Activated naive CD8-positive, alpha-beta T cell treated with anti-CD3 and anti-CD28 coated beads, Interleukin-2, amount 10 ng/mL, durations not matched to agents 7 days and 5 days (primary cell): ENCODE measurements around the gene ARHGEF19. TPM values are rescaled to one million over a fixed set of nuclear protein-coding genes. Genes with fewer than 3 reads are reported as not detected.

Experiments
- ATAC-seq: fragments of 150-1000 bp; cut with Tn5 transposase; one replicate; pipeline ENCODE4 v1.10.0; 2021; ENCODE audit warnings: low read depth, moderate library complexity
- POLR2A ChIA-PET: fragments of 350-600 bp; sonication (Branson Sonifier 250); formaldehyde crosslinking; loops from one replicate; lab custom pipeline; 2021; ENCODE audit warnings: antibody characterized with exemption; lab: Charles Lee
- DNase-seq: peaks from one replicate; pipeline ENCODE4 v3.0.0; 2021
- H3K27ac Mint-ChIP-seq: one replicate; pipeline ENCODE4 v1.8.0; 2022; ENCODE audit warnings: mild to moderate bottlenecking, mixed read lengths
- H3K27me3 Mint-ChIP-seq: one replicate; pipeline ENCODE4 v1.8.0; 2022; ENCODE audit warnings: mild to moderate bottlenecking, moderate library complexity, mixed read lengths
- H3K36me3 Mint-ChIP-seq: one replicate; pipeline ENCODE4 v1.8.0; 2021; ENCODE audit warnings: mild to moderate bottlenecking, mixed read lengths
- H3K4me1 Mint-ChIP-seq: one replicate; pipeline ENCODE4 v1.8.0; 2021; ENCODE audit warnings: mixed read lengths
- H3K4me3 Mint-ChIP-seq: one replicate; pipeline ENCODE4 v1.8.0; 2022; ENCODE audit warnings: mild to moderate bottlenecking, moderate library complexity, mixed read lengths
- H3K9me3 Mint-ChIP-seq: one replicate; pipeline ENCODE4 v1.8.0; 2021; ENCODE audit warnings: mixed read lengths
- total RNA-seq, 2 experiments: library from RNA; stranded (reverse); gene quantifications; one replicate each; pipeline ENCODE4 v1.2.3, GENCODE V29; 2021

ARHGEF19 gene
- total RNA-seq, 2 experiments from 2014 or later, result 7.5 to 10.2 TPM

GRCh38 chr1:16209847-16210407, 2.5 kb downstream of the ARHGEF19 start:
- no peaks in the 10 kb centered on the region for H3K9me3 Mint-ChIP-seq
- POLR2A ChIA-PET, result interaction anchor here (0.7 kb wide), 1 partner anchor 8 kb away, joined by 3 read pairs; no protein-coding TSS in a partner anchor
- H3K27me3 Mint-ChIP-seq, result peaks cover 6% of the 10 kb centered on the region
- no peak overlapping the region for H3K4me3 Mint-ChIP-seq
- ATAC-seq (no peak), DNase-seq (no peak)
- H3K36me3 Mint-ChIP-seq, result no peaks in the 10 kb centered on the region
- peaks cover 2% of the 10 kb centered on the region for H3K4me1 Mint-ChIP-seq
- no peak overlapping the region for H3K27ac Mint-ChIP-seq

- H3K4me3 Mint-ChIP-seq, result no peak overlapping the region
- H3K27me3 Mint-ChIP-seq, result peaks cover 6% of the 10 kb centered on the region
- POLR2A ChIA-PET, result interaction anchor here (0.7 to 1.1 kb wide), 2 partner anchors 8 to 28 kb away, joined by 3 to 9 read pairs; partner anchors contain the start of gene CPLANE2
- no peaks in the 10 kb centered on the region for H3K9me3 Mint-ChIP-seq
- H3K4me1 Mint-ChIP-seq, result peaks cover 2% of the 10 kb centered on the region
- ATAC-seq, result no peak
- DNase-seq, result no peak
- no peak overlapping the region for H3K27ac Mint-ChIP-seq
- H3K36me3 Mint-ChIP-seq, result no peaks in the 10 kb centered on the region
Measured at GRCh38 chr1:16209132-16209846, 3.2 kb downstream of the ARHGEF19 start.

- Mint-ChIP-seq H3K9me3 (no peaks in the 10 kb centered on the region), H3K27me3 (peaks cover 6% of the 10 kb centered on the region), H3K4me3 (no peak overlapping the region), H3K4me1 (peaks cover 2% of the 10 kb centered on the region), H3K27ac (no peak overlapping the region), H3K36me3 (no peaks in the 10 kb centered on the region)
- POLR2A ChIA-PET, result interaction anchor here (1.1 to 2.8 kb wide), 3 partner anchors 8 to 129 kb away, joined by 7 to 31 read pairs (median 9); partner anchors contain the start of gene CPLANE2
- DNase-seq (no peak), ATAC-seq (no peak)
Measured at GRCh38 chr1:16208270-16208987, 4.0 kb downstream of the ARHGEF19 start.

- H3K4me3 Mint-ChIP-seq, result peak overlapping the region; percentile 78
- H3K27ac Mint-ChIP-seq, result peak overlapping the region; percentile 98
- H3K9me3 Mint-ChIP-seq, result no peaks in the 10 kb centered on the region
- POLR2A ChIA-PET, result interaction anchor here (1.0 to 2.8 kb wide), 5 partner anchors 9 to 129 kb away, joined by 6 to 31 read pairs (median 12); partner anchors contain the start of gene CPLANE2
- ATAC-seq, result no peak
- H3K4me1 Mint-ChIP-seq, result peaks cover 2% of the 10 kb centered on the region
- H3K36me3 Mint-ChIP-seq, result no peaks in the 10 kb centered on the region
- peaks cover 3% of the 10 kb centered on the region for H3K27me3 Mint-ChIP-seq
- no peak for DNase-seq
Measured at GRCh38 chr1:16207318-16208269, 4.9 kb downstream of the ARHGEF19 start.

GRCh38 chr1:16206547-16207317, 5.7 kb downstream of the ARHGEF19 start:
- H3K4me3 Mint-ChIP-seq, result peak overlapping the region; percentile 78
- DNase-seq, result peak; percentile 94
- H3K27me3 Mint-ChIP-seq, result peaks cover under 1% of the 10 kb centered on the region
- H3K36me3 Mint-ChIP-seq, result no peaks in the 10 kb centered on the region
- H3K9me3 Mint-ChIP-seq, result no peaks in the 10 kb centered on the region
- H3K27ac Mint-ChIP-seq, result peak overlapping the region; percentile 98
- peak; percentile 94 for ATAC-seq
- H3K4me1 Mint-ChIP-seq, result peaks cover 2% of the 10 kb centered on the region
- POLR2A ChIA-PET, result interaction anchor here (0.7 to 2.8 kb wide), 7 partner anchors 10 to 128 kb away, joined by 4 to 31 read pairs (median 7); partner anchors contain the start of gene CPLANE2

GRCh38 chr1:16205891-16206546, 6.4 kb downstream of the ARHGEF19 start:
- H3K9me3 Mint-ChIP-seq, result no peaks in the 10 kb centered on the region
- peak overlapping the region; percentile 78 for H3K4me3 Mint-ChIP-seq

GRCh38 chr1:16205334-16205671, 7.1 kb downstream of the ARHGEF19 start:
- H3K9me3 Mint-ChIP-seq, result no peaks in the 10 kb centered on the region
- H3K36me3 Mint-ChIP-seq, result no peaks in the 10 kb centered on the region
- no peak for DNase-seq
- H3K4me1 Mint-ChIP-seq, result peaks cover 2% of the 10 kb centered on the region
- H3K27me3 Mint-ChIP-seq, result no peaks in the 10 kb centered on the region
- no peak for ATAC-seq
- no peak overlapping the region for H3K4me3 Mint-ChIP-seq
- POLR2A ChIA-PET, result interaction anchor here (2.7 to 2.8 kb wide), 2 partner anchors 11 to 38 kb away, joined by 12 to 31 read pairs; no protein-coding TSS in a partner anchor
- H3K27ac Mint-ChIP-seq, result no peak overlapping the region

More at GRCh38 chr1:16205891-16206546, 6.4 kb downstream of the ARHGEF19 start:
- DNase-seq (no peak), ATAC-seq (peak; percentile 1)
- POLR2A ChIA-PET, result interaction anchor here (0.6 to 2.8 kb wide), 5 partner anchors 11 to 136 kb away, joined by 3 to 31 read pairs (median 12); partner anchors contain the start of gene CPLANE2
- Mint-ChIP-seq H3K27me3 (no peaks in the 10 kb centered on the region), H3K36me3 (no peaks in the 10 kb centered on the region), H3K4me1 (peaks cover 2% of the 10 kb centered on the region), H3K27ac (peak overlapping the region; percentile 98)

GRCh38 chr1:16204634-16205333, 7.7 kb downstream of the ARHGEF19 start:
- H3K36me3 Mint-ChIP-seq, result no peaks in the 10 kb centered on the region
- no peak overlapping the region for H3K27ac Mint-ChIP-seq
- DNase-seq (peak; percentile 67), ATAC-seq (no peak)
- H3K9me3 Mint-ChIP-seq, result no peaks in the 10 kb centered on the region
- H3K27me3 Mint-ChIP-seq, result no peaks in the 10 kb centered on the region
- POLR2A ChIA-PET, result interaction anchor here (0.5 to 2.7 kb wide), 2 partner anchors 38 to 623 kb away, joined by 4 to 12 read pairs; no protein-coding TSS in a partner anchor
- H3K4me3 Mint-ChIP-seq, result no peak overlapping the region
- peaks cover 2% of the 10 kb centered on the region for H3K4me1 Mint-ChIP-seq

- no peaks in the 10 kb centered on the region for H3K36me3 Mint-ChIP-seq
- ATAC-seq (no peak), DNase-seq (no peak)
- H3K9me3 Mint-ChIP-seq, result no peaks in the 10 kb centered on the region
- peaks cover 5% of the 10 kb centered on the region for H3K4me1 Mint-ChIP-seq
- H3K4me3 Mint-ChIP-seq, result no peak overlapping the region
- POLR2A ChIA-PET, result no interaction called here
- H3K27ac Mint-ChIP-seq, result no peak overlapping the region
- no peaks in the 10 kb centered on the region for H3K27me3 Mint-ChIP-seq
Measured at GRCh38 chr1:16204216-16204615, 8.2 kb downstream of the ARHGEF19 start.

GRCh38 chr1:16203550-16203949, 8.9 kb downstream of the ARHGEF19 start:
- Mint-ChIP-seq H3K36me3 (no peaks in the 10 kb centered on the region), H3K4me3 (no peak overlapping the region), H3K4me1 (peaks cover 9% of the 10 kb centered on the region), H3K9me3 (no peaks in the 10 kb centered on the region), H3K27ac (no peak overlapping the region), H3K27me3 (no peaks in the 10 kb centered on the region)
- no peak for DNase-seq
- ATAC-seq, result no peak
- POLR2A ChIA-PET, result no interaction called here
